Epithelial cell of proximal tubule (primary cell): ENCODE measurements around the gene MAML3. TPM values are rescaled to one million over a fixed set of nuclear protein-coding genes. Genes with fewer than 3 reads are reported as not detected.

Experiments
- DNase-seq: peaks from one replicate; pipeline ENCODE4 v3.0.0-alpha.2; 2011; ENCODE audit warnings: low read depth
- H3K4me3 ChIP-seq: 2 replicates; pipeline ENCODE4 v1.5.1; 2011; ENCODE audit warnings: low read depth, mild to moderate bottlenecking, low read length
- total RNA-seq: library from RNA; depleted of rRNA; stranded (reverse); fragments of >200 nt; gene quantifications from 2 replicates; pipeline ENCODE4 v1.2.3, GENCODE V29; 2015
- TF ChIP-seq, protein P1 (sequence below): conservative IDR thresholded peaks from 2 replicates; pipeline ENCODE4 v1.5.1; 2012; ENCODE audit warnings: low read depth, mild to moderate bottlenecking, low read length

The MAML3 gene
- total RNA-seq, 1 donor from 2014 or later: 1.2 TPM

DNA sequence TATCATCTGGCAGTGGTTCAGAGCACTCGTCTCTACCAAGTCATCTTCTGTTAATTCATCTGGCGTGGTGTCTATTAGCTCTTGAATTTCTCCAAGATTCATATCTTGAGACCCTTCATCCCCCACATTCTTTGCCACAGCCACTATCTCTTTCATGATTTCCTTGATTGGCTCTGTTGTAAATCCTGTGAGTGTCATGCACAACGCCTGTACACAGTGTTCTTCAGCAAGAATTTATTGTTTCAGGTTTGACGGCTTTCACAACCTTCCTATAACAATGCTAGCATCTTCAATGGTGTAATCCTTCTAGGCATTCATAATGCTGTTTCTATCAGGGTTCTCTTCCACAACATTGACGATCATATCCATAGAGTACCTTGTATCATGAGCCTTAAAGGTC, 457.5 kb downstream of the MAML3 start:
- TF ChIP-seq, protein P1, sequence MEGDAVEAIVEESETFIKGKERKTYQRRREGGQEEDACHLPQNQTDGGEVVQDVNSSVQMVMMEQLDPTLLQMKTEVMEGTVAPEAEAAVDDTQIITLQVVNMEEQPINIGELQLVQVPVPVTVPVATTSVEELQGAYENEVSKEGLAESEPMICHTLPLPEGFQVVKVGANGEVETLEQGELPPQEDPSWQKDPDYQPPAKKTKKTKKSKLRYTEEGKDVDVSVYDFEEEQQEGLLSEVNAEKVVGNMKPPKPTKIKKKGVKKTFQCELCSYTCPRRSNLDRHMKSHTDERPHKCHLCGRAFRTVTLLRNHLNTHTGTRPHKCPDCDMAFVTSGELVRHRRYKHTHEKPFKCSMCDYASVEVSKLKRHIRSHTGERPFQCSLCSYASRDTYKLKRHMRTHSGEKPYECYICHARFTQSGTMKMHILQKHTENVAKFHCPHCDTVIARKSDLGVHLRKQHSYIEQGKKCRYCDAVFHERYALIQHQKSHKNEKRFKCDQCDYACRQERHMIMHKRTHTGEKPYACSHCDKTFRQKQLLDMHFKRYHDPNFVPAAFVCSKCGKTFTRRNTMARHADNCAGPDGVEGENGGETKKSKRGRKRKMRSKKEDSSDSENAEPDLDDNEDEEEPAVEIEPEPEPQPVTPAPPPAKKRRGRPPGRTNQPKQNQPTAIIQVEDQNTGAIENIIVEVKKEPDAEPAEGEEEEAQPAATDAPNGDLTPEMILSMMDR: no peak
- H3K4me3 ChIP-seq: no peak overlapping the region
- no peak for DNase-seq

DNA sequence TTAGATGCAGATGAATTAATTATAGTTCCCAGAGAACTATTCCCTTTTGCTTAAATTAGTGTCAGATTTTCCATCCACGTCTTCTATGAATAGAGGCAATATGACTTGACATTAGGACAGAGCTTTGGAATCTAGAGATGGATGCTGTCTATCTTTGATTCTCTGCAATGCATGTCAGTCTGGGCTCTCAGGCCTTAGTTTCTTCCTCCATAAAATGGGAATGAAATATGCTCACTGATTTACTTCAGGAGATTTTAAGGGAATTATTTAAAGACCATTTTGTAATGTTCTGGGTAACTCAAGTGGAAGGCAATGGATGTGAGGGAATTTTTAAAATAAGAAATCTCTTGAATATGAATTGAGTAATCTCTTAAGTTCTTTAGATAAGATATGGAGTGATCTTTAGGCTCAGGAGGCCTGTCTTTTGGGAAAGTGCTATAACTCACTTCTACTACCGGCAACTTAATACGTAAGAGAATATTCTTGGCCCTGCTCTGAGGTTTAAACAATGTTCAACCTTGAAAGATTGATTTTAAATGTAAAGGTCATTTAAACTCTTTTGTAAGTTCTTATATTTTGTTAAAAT, 459.4 kb downstream of the MAML3 start:
- no peak overlapping the region for H3K4me3 ChIP-seq
- TF ChIP-seq, protein P1: no peak

DNA sequence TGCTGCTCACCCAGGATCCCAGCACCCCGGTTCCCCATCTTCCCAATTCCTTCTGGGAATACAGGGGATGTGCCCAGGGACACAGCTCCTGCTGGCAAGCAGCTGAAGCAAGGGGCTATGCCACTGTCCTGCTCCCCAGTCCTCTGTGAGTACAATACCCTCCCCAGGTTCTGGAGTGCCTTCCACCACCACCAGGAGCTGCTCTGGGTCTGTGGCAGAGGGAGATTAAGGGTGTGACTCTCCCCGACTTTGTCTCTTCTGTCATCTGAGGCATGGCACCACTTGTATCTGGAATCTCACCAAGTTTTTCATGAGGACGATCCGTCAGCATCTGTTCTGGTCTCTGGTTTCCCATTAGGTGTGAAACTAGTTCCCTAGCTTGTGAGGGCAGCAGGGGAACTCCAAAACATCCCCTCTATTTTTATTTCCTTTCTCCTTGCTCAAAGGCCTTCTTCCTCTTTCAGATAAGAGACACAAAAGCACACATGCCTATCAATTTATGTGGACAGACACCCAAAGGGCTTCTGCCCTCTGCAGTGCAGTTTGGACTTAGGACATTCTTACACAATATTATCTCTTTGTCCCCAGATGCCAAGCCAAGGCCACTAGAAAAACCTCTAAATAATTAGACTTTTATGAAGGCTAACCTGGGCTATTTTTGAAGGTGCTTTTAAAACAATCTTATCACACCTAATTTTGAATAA, 461.5 kb downstream of the MAML3 start:
- DNase-seq: no peak
- TF ChIP-seq, protein P1: peak; percentile 32
- H3K4me3 ChIP-seq: no peak overlapping the region

More for the DNA sequence above, 459.4 kb downstream of the MAML3 start:
- DNase-seq: no peak

DNA sequence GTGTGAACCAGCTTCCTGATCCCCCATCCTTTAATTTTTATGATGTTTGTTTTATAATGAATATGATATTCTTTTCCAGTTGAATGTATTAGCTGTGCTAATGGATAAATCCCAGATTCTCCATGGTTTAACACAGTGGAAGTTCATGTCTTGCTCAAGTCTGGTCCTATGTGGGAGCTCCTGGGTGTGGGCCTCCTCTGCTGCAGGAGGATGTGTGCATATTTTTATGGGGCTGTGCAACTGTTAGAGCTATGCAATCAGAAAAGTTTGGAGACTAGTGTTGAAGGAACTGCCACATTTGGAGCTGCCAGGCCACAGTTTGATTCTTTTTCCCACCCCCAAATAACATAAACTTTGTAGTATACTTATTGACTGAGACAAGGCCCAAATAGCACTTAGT, 463.6 kb downstream of the MAML3 start:
- TF ChIP-seq, protein P1: no peak
- no peak for DNase-seq
- H3K4me3 ChIP-seq: no peak overlapping the region

DNA sequence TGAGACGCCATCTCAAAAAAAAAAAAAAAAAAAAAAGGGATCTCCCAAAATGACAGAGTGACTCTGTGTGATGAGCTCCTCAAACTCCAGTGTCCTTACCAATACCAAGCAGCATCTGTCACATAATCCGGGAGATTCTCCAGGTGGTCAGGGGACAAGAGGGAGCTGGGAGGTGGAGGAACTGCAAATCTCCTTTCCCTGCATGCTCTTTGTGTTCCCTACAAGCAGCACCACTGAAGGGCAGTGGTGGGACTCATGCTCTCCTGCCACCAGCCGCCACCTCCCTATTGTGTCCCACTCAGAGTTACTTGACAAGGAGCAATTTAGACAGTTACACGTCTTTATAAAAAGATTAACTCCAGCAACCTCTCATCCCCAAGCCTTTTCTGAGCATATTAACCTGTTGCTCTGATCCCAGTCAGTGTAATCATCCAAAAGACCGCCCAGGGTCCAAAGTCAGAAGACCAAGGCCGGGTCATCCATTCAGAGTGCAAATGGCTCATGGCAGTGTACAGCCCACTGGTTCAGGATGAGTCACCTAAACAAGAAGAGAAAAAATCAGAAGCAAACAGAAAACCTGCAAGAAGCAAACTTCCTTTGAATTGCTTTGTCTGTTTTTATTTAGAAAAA, 464.8 kb downstream of the MAML3 start:
- H3K4me3 ChIP-seq: no peak overlapping the region
- peak; percentile 54 for DNase-seq
- TF ChIP-seq, protein P1: no peak

DNA sequence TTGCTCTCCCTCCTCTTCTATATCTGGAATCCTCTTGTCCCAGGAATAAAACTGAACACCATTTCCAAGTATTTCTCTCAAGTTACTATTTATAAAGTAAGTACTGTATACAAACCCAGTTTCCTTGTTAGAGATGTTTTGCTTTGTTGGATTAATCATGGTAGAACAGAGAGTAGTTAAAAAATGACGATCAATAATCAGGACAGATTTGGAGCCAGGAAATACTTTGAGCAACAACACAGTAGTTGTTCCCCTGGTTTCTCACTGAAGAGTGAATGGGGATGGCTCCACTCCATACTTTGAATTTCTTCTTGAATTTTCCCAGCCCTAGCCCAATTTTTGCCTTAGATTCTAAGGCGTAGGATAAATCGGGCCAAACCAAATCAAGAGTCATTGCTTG, 467.0 kb downstream of the MAML3 start:
- H3K4me3 ChIP-seq: no peak overlapping the region
- DNase-seq: no peak
- TF ChIP-seq, protein P1: no peak

DNA sequence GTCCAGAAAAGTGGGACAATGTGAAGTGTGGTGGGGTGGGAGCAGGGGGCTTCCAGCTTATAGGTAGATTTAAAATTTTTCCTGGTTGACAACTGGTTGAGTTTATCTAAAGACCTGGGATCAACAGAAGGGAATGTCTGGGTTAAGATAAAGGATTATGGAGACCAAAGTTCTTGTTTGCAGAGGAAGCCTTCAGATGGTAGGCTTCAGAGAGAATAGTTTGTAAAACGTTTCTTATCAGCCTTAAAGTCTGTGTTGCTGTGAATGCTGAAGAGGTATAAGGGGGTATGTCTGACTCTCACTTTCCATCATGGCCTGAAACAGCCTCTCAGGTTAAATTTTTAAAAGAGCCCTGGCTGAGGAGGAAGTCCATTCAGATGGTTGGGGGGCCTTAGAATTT, 467.9 kb downstream of the MAML3 start:
- TF ChIP-seq, protein P1: no peak
- no peak overlapping the region for H3K4me3 ChIP-seq
- DNase-seq: no peak
